CD8-positive, alpha-beta memory T cell (primary cell): ENCODE data around the gene GRAMD1C. TPM values are rescaled to one million over a fixed set of nuclear protein-coding genes. Genes with fewer than 3 reads are reported as not detected.
A peak's percentile ranks its signal among the peaks of the same experiment; 100 is the strongest.

Experiments used
- CTCF ChIA-PET: fragments of 350-600 bp; sonication (Branson Sonifier 250); formaldehyde crosslinking; loops from one replicate; lab custom pipeline; 2021; ENCODE audit warnings: antibody characterized with exemption; lab: Charles Lee
- POLR2A ChIA-PET: fragments of 350-600 bp; sonication (Branson Sonifier 250); formaldehyde crosslinking; loops from one replicate; lab custom pipeline; 2021; ENCODE audit warnings: antibody characterized with exemption; lab: Charles Lee
- DNase-seq, 5 donors: peaks; one replicate each; pipeline versions ENCODE4 v3.0.0 to v3.0.0-alpha.2; 2020 to 2022; ENCODE audit warnings: mixed read lengths in 1 of 5
- H3K27ac ChIP-seq: one replicate; pipeline ENCODE4 v1.7.0; 2013; ENCODE audit warnings: low read depth, mild to moderate bottlenecking, low read length, moderate library complexity
- H3K27me3 ChIP-seq: 2 replicates; pipeline ENCODE4 v1.7.0; 2013; ENCODE audit warnings: low read length, mild to moderate bottlenecking; ENCODE audit not compliant: insufficient read depth, poor library complexity, severe bottlenecking
- H3K36me3 ChIP-seq: 2 replicates; pipeline ENCODE4 v1.7.0; 2013; ENCODE audit warnings: mild to moderate bottlenecking, low read length, moderate library complexity; ENCODE audit not compliant: insufficient read depth
- H3K4me1 ChIP-seq: 2 replicates; pipeline ENCODE4 v1.7.0; 2013; ENCODE audit warnings: mild to moderate bottlenecking, low read length, moderate library complexity; ENCODE audit not compliant: insufficient read depth
- H3K4me3 ChIP-seq: 2 replicates; pipeline ENCODE4 v1.7.0; 2013; ENCODE audit warnings: mild to moderate bottlenecking, low read length
- H3K9me3 ChIP-seq: 2 replicates; pipeline ENCODE4 v1.7.0; 2013; ENCODE audit warnings: mild to moderate bottlenecking, low read length
- H3K27ac Mint-ChIP-seq, 8 donors: one replicate each; pipeline ENCODE4 v1.8.0; 2020 to 2021; ENCODE audit warnings: mixed read lengths in 8 of 8, mild to moderate bottlenecking in 6 of 8, inconsistent platforms in 3 of 8, moderate library complexity in 3 of 8
- H3K27me3 Mint-ChIP-seq, 2 donors: one replicate each; pipeline ENCODE4 v1.8.0; 2020 to 2021; ENCODE audit warnings: mixed read lengths in 2 of 2, mild to moderate bottlenecking in 1 of 2, moderate library complexity in 1 of 2
- H3K36me3 Mint-ChIP-seq, 3 donors: one replicate each; pipeline ENCODE4 v1.8.0; 2020 to 2021; ENCODE audit warnings: mixed read lengths in 3 of 3, inconsistent platforms in 1 of 3, mild to moderate bottlenecking in 1 of 3
- H3K4me1 Mint-ChIP-seq, 3 donors: one replicate each; pipeline ENCODE4 v1.8.0; 2020 to 2021; ENCODE audit warnings: mixed read lengths in 3 of 3, inconsistent platforms in 1 of 3, mild to moderate bottlenecking in 1 of 3
- H3K4me3 Mint-ChIP-seq, 7 donors: one replicate each; pipeline ENCODE4 v1.8.0; 2020 to 2021; ENCODE audit warnings: mixed read lengths in 7 of 7, mild to moderate bottlenecking in 6 of 7, moderate library complexity in 4 of 7, inconsistent platforms in 2 of 7
- H3K9me3 Mint-ChIP-seq, 5 donors: one replicate each; pipeline ENCODE4 v1.8.0; 2020 to 2022; ENCODE audit warnings: mixed read lengths in 5 of 5, mild to moderate bottlenecking in 3 of 5, moderate library complexity in 2 of 5, inconsistent platforms in 1 of 5
- polyA plus RNA-seq: library from polyadenylated mRNA; unstranded; fragments of 300-500 nt; fragmentation: Illumina TruSeq; gene quantifications from one replicate; pipeline ENCODE4 v1.2.3, GENCODE V29; 2021
- total RNA-seq, 2 experiments: library from RNA; stranded (reverse); gene quantifications; one replicate each; pipeline ENCODE4 v1.2.3, GENCODE V29; 2021

The GRAMD1C gene
- total and polyA plus RNA-seq, 3 experiments from 2014 or later: 0.47 to 0.81 (median 0.68) TPM

GRCh38 chr3:113912552-113913236, 74.1 kb downstream of the GRAMD1C start:
- peak overlapping the region in 6 of 7 donors; percentile 56 to 87 (median 64) for H3K4me3 Mint-ChIP-seq
- no peaks in the 10 kb centered on the region for H3K9me3 Mint-ChIP-seq
- H3K4me3 ChIP-seq: no peak overlapping the region
- H3K4me1 Mint-ChIP-seq: peaks cover 4 to 8% (median 5%) of the 10 kb centered on the region in 3 donors
- H3K4me1 ChIP-seq: no peaks in the 10 kb centered on the region
- H3K36me3 Mint-ChIP-seq: no peaks in the 10 kb centered on the region
- no peaks in the 10 kb centered on the region for H3K27me3 ChIP-seq
- H3K36me3 ChIP-seq: no peaks in the 10 kb centered on the region
- H3K27ac ChIP-seq: no peak overlapping the region
- peak in 3 of 5 donors; percentile 33 to 50 (median 47) for DNase-seq
- H3K27ac Mint-ChIP-seq: peak overlapping the region in 6 of 8 donors; percentile 56 to 84 (median 82)
- ChIA-PET POLR2A (interaction anchor here (0.5 to 1.0 kb wide), 2 partner anchors 41 to 175 kb away, joined by 3 to 8 read pairs; no protein-coding TSS in a partner anchor), CTCF (interaction anchor here (0.6 to 2.9 kb wide), 20 partner anchors 12 to 420 kb away, joined by 3 to 10 read pairs (median 4); partner anchors contain the start of gene GRAMD1C)
- no peaks in the 10 kb centered on the region for H3K9me3 ChIP-seq
- no peaks in the 10 kb centered on the region for H3K27me3 Mint-ChIP-seq

DNA sequence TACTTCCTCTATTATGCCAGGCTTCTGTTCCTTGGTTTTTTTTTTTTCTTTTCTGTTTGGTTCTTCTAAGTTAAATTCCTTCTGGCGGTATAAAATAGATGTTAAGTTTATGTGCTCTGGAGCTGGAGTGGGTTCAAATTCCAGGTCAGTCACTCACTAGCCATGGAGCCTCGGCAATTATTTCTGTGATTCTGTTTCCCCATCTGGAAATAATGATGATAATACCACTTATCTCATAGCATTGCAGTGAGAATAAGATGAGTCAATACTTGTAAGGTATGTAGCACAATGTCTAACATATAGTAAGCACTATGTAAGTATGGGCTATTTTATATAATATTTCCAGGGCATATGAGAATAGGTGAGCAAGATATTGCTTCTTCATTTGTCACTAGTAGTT, 76.1 kb downstream of the GRAMD1C start:
- Histone ChIP-seq H3K4me3 (no peak overlapping the region), H3K27me3 (no peaks in the 10 kb centered on the region), H3K9me3 (no peaks in the 10 kb centered on the region), H3K4me1 (no peaks in the 10 kb centered on the region), H3K27ac (no peak overlapping the region), H3K36me3 (no peaks in the 10 kb centered on the region)
- POLR2A ChIA-PET: no interaction called here
- Mint-ChIP-seq H3K9me3 (no peaks in the 10 kb centered on the region), H3K4me1 (peaks cover 4 to 8% (median 5%) of the 10 kb centered on the region in 3 donors), H3K27ac (no peak overlapping the region), H3K36me3 (no peaks in the 10 kb centered on the region), H3K4me3 (no peak overlapping the region), H3K27me3 (no peaks in the 10 kb centered on the region)
- CTCF ChIA-PET: interaction anchor here (0.7 to 2.9 kb wide), 2 partner anchors 70 to 170 kb away, joined by 3 to 8 read pairs; no protein-coding TSS in a partner anchor
- DNase-seq: no peak

DNA sequence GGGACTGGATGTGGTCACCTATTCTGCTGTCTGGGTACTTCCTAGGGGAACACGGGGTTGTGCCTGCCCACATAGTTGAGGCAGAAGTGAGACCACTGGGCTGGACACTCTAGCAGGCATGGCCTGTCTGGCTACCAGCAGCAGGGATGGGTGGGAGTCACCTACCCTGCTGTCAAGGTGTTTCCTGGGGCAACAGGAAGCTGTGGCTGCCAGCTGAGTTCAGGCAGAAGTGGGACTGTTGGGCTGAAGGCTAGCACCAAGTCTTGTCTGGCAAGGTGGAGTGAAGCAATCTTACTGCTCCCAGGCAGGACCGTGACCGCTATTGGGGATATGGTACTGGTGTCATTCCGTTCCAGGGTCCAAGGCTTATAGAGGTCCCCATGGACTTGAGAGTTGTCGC, 89.0 kb downstream of the GRAMD1C start:
- Histone ChIP-seq H3K4me1 (no peaks in the 10 kb centered on the region), H3K9me3 (peaks cover 3% of the 10 kb centered on the region), H3K36me3 (no peaks in the 10 kb centered on the region), H3K27me3 (no peaks in the 10 kb centered on the region), H3K4me3 (no peak overlapping the region), H3K27ac (no peak overlapping the region)
- ChIA-PET POLR2A (no interaction called here), CTCF (no interaction called here)
- H3K27ac Mint-ChIP-seq: no peak overlapping the region
- peaks cover 12 to 60% of the 10 kb centered on the region in 2 donors for H3K27me3 Mint-ChIP-seq
- peaks cover 15 to 29% (median 24%) of the 10 kb centered on the region in 5 donors for H3K9me3 Mint-ChIP-seq
- DNase-seq: no peak
- H3K36me3 Mint-ChIP-seq: peaks cover 0 to 20% (median 0%) of the 10 kb centered on the region in 3 donors
- H3K4me1 Mint-ChIP-seq: peaks cover 0 to 4% (median 0%) of the 10 kb centered on the region in 3 donors
- no peak overlapping the region for H3K4me3 Mint-ChIP-seq

DNA sequence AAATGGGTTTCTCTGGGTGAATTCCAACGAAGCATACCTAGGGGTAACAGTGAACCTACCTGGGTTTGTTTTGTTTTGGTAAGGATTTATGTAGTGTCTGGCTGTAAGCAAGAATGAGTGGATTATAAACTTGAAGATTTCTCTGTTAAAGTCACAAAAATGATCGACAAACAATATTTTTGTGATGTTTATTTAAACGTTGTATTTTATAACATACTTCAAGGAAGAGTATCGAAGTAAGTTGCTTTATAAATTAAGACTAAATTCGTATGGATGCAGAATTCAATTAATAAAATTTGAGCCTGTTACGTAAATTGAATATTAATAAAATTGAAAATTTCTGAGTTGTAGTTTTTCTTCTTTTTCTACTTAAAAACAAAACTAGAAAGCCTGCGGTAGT, 108.2 kb downstream of the GRAMD1C start:
- CTCF ChIA-PET: no interaction called here
- peak overlapping the region in 4 of 8 donors; percentile 76 to 86 (median 82) for H3K27ac Mint-ChIP-seq

GRCh38 chr3:113947372-113948014, 108.9 kb downstream of the GRAMD1C start, which contains the start of gene ZDHHC23:
Gene ZDHHC23 (plus strand): TSS chr3:113948013. CDS start chr3:113948803, 790 bp downstream.
- H3K4me1 ChIP-seq: peaks cover 7% of the 10 kb centered on the region
- H3K4me1 Mint-ChIP-seq: peaks cover 12 to 18% (median 13%) of the 10 kb centered on the region in 3 donors
- H3K9me3 ChIP-seq: no peaks in the 10 kb centered on the region
- ChIA-PET CTCF (no interaction called here), POLR2A (no interaction called here)
- H3K27ac ChIP-seq: no peak within 1 kb of the TSS
- H3K4me3 ChIP-seq: peak within 1 kb of the TSS; percentile 68
- peaks cover 2 to 20% of the 10 kb centered on the region in 2 donors for H3K27me3 Mint-ChIP-seq
- H3K9me3 Mint-ChIP-seq: no peaks in the 10 kb centered on the region
- peak within 1 kb of the TSS; percentile 80 to 93 (median 86) for H3K4me3 Mint-ChIP-seq
- H3K27me3 ChIP-seq: no peaks in the 10 kb centered on the region
- H3K27ac Mint-ChIP-seq: peak within 1 kb of the TSS; percentile 18 to 90 (median 82)
- peaks cover 0 to 2% (median 0%) of the 10 kb centered on the region in 3 donors for H3K36me3 Mint-ChIP-seq
- peak; percentile 65 to 81 (median 73) for DNase-seq
- H3K36me3 ChIP-seq: no peaks in the 10 kb centered on the region

More for the DNA sequence above, 108.2 kb downstream of the GRAMD1C start:
- peak overlapping the region; percentile 80 to 93 (median 86) for H3K4me3 Mint-ChIP-seq
- H3K9me3 ChIP-seq: no peaks in the 10 kb centered on the region
- peaks cover 12 to 18% (median 13%) of the 10 kb centered on the region in 3 donors for H3K4me1 Mint-ChIP-seq
- H3K4me1 ChIP-seq: peaks cover 7% of the 10 kb centered on the region
- H3K27me3 Mint-ChIP-seq: peaks cover 4 to 24% of the 10 kb centered on the region in 2 donors
- no peak overlapping the region for H3K27ac ChIP-seq
- H3K9me3 Mint-ChIP-seq: no peaks in the 10 kb centered on the region
- H3K4me3 ChIP-seq: no peak overlapping the region
- POLR2A ChIA-PET: no interaction called here
- peaks cover 0 to 2% (median 0%) of the 10 kb centered on the region in 3 donors for H3K36me3 Mint-ChIP-seq
- no peak for DNase-seq
- no peaks in the 10 kb centered on the region for H3K27me3 ChIP-seq
- H3K36me3 ChIP-seq: no peaks in the 10 kb centered on the region

DNA sequence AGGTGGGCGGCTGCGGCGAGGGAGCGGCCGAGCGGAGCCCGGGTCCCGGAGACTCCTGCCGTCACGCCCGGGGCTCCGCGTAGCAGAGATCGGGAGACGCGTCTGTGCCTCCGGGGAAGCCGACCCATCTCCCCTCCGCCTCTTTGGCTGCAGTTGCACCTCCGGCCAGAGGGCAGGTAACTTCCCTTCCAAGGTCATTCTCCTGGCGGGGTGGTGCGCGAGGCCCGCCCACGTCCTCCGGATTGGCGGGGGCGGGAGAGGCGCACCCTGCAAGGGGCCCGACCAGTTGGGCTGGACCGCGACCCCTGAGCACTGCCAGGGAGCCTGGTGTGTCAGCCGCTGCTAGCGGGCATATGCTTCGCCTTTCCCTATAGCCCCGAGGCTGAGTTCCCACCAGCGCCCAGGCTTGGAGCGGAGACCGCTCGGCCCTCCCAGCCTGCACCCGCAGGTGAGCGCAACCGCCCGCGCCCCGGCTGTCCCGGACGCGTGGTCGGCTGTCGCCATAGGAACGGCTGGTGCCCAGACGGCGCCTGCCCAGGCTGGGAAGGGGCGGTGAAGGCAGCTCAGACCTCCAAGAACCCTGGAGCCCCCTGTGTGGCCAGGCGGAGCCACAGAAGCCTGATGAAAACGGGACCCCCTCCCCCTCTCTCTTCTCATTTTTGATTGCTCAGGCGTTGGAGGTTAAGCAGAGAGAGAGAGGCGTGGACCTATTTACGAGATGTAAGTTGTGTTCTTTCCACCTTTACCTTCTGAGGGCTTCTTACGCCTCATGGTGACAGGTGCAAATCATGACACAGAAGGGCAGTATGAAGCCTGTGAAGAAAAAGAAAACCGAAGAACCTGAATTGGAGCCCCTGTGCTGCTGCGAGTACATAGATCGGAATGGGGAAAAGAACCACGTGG, 109.7 kb downstream of the GRAMD1C start:
- DNase-seq: peak; percentile 7 to 57 (median 28)
- Histone ChIP-seq H3K27me3 (no peaks in the 10 kb centered on the region), H3K4me3 (peak overlapping the region; percentile 68), H3K27ac (no peak overlapping the region), H3K4me1 (peaks cover 7% of the 10 kb centered on the region), H3K9me3 (no peaks in the 10 kb centered on the region), H3K36me3 (no peaks in the 10 kb centered on the region)
- Mint-ChIP-seq H3K36me3 (peaks cover 0 to 2% (median 0%) of the 10 kb centered on the region in 3 donors), H3K4me1 (peaks cover 12 to 23% (median 15%) of the 10 kb centered on the region in 3 donors), H3K4me3 (peak overlapping the region; percentile 49 to 90 (median 75)), H3K27me3 (peaks cover 2 to 13% of the 10 kb centered on the region in 2 donors), H3K27ac (peak overlapping the region in 7 of 8 donors; percentile 18 to 82 (median 54)), H3K9me3 (no peaks in the 10 kb centered on the region)
- POLR2A ChIA-PET: no interaction called here
- CTCF ChIA-PET: no interaction called here

DNA sequence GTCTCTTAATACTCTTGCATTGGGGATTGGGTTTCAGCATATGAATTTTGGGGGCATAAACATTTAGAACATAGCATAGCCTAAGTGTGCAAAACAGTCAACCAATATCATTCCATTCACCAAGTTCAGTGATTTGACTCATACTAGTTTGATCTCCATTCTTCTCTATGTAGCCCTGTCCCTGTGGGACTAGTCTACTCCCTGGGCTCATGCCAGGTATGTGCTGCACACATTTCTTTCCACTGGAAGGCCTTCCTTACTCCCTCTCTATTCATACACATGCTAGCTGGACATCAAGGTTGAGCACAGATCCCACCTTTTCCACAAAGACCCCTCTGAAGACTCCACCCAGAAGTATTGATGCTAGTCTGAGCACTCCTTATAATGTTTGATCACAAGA, 114.3 kb downstream of the GRAMD1C start:
- CTCF ChIA-PET: no interaction called here
- POLR2A ChIA-PET: no interaction called here
- H3K27ac Mint-ChIP-seq: no peak overlapping the region
- H3K36me3 Mint-ChIP-seq: peaks cover 0 to 13% (median 4%) of the 10 kb centered on the region in 3 donors
- DNase-seq: no peak
- H3K9me3 Mint-ChIP-seq: no peaks in the 10 kb centered on the region
- Histone ChIP-seq H3K4me1 (peaks cover 7% of the 10 kb centered on the region), H3K27me3 (no peaks in the 10 kb centered on the region), H3K4me3 (no peak overlapping the region), H3K9me3 (no peaks in the 10 kb centered on the region), H3K27ac (no peak overlapping the region), H3K36me3 (no peaks in the 10 kb centered on the region)
- H3K4me3 Mint-ChIP-seq: peak overlapping the region in 1 of 7 donors; percentile 5
- H3K4me1 Mint-ChIP-seq: peaks cover 13 to 23% (median 19%) of the 10 kb centered on the region in 3 donors
- no peaks in the 10 kb centered on the region for H3K27me3 Mint-ChIP-seq
